Kidney tubule cell (primary cell): Measurements from ENCODE around the gene MEGF9.
"Not testable (repeated sequence)": the region's sequence is repeated elsewhere in the genome, so short reads cannot be mapped to it uniquely, and the experiment has no call there.

Experiments
- DNase-seq: peaks from one replicate; pipeline ENCODE4 v3.0.0-alpha.2; 2018; ENCODE audit warnings: low spot score

MEGF9 gene

GRCh38 chr9:120571443-120572257 is 142.6 kb downstream of the MEGF9 start:
- DNase-seq = no peak

- no peak for DNase-seq
These were observed 144.0 kb downstream of the MEGF9 start for GRCh38 chr9:120570296-120570695.

- no peak for DNase-seq
These were observed 144.7 kb downstream of the MEGF9 start for GRCh38 chr9:120569556-120569955.

GRCh38 chr9:120568816-120569215 is 145.5 kb downstream of the MEGF9 start:
- no peak for DNase-seq

GRCh38 chr9:120567874-120568273 is 146.4 kb downstream of the MEGF9 start:
- DNase-seq = no peak

- no peak for DNase-seq
These were observed 147.2 kb downstream of the MEGF9 start for GRCh38 chr9:120567081-120567480.

GRCh38 chr9:120564589-120564988 is 149.7 kb downstream of the MEGF9 start:
- DNase-seq = no peak

- no peak for DNase-seq
These were observed 151.3 kb downstream of the MEGF9 start for GRCh38 chr9:120562861-120563443.

GRCh38 chr9:120561709-120562108 is 152.6 kb downstream of the MEGF9 start:
- DNase-seq = no peak

- no peak for DNase-seq
These were observed 154.7 kb downstream of the MEGF9 start for GRCh38 chr9:120559546-120559945.

GRCh38 chr9:120558454-120558853 is 155.8 kb downstream of the MEGF9 start:
- no peak for DNase-seq

- DNase-seq = no peak
These were observed 157.1 kb downstream of the MEGF9 start for GRCh38 chr9:120557205-120557604.

GRCh38 chr9:120556775-120557174 is 157.5 kb downstream of the MEGF9 start:
- DNase-seq = no peak

GRCh38 chr9:120555839-120556238 is 158.4 kb downstream of the MEGF9 start:
- no peak for DNase-seq

GRCh38 chr9:120552210-120552704 is 162.0 kb downstream of the MEGF9 start:
- not testable (repeated sequence) for DNase-seq
